CD4-positive, CD25-positive, alpha-beta regulatory T cell (primary cell): ENCODE results near the gene GLCE. TPM values are rescaled to one million over a fixed set of nuclear protein-coding genes. Genes with fewer than 3 reads are reported as not detected.

Experiments used
- ATAC-seq, 2 donors: fragments of 150-1000 bp; cut with Tn5 transposase; one replicate each; pipeline ENCODE4 v1.10.0; 2021; ENCODE audit warnings: low read depth in 2 of 2, moderate number of reproducible peaks in 2 of 2, moderate library complexity in 1 of 2
- DNase-seq, 3 donors: peaks; one replicate each; pipeline versions ENCODE4 v3.0.0 to v3.0.0-alpha.2; 2012 to 2022; ENCODE audit warnings: mixed read lengths in 1 of 3
- H3K27ac ChIP-seq: one replicate; pipeline ENCODE4 v1.7.0; 2013; ENCODE audit warnings: mild to moderate bottlenecking, low read length; ENCODE audit not compliant: insufficient read depth, poor library complexity, severe bottlenecking
- H3K27me3 ChIP-seq: one replicate; pipeline ENCODE4 v1.7.0; 2013; ENCODE audit warnings: low read length; ENCODE audit not compliant: control insufficient read depth, insufficient read depth
- H3K36me3 ChIP-seq: one replicate; pipeline ENCODE4 v1.7.0; 2013; ENCODE audit warnings: mild to moderate bottlenecking, low read length, moderate library complexity; ENCODE audit not compliant: control insufficient read depth, insufficient read depth
- H3K4me1 ChIP-seq: 2 replicates; pipeline ENCODE4 v1.7.0; 2013; ENCODE audit warnings: mild to moderate bottlenecking, low read length; ENCODE audit not compliant: insufficient read depth, control insufficient read depth, poor library complexity, severe bottlenecking
- H3K4me3 ChIP-seq: one replicate; pipeline ENCODE4 v1.7.0; 2013; ENCODE audit warnings: low read depth, mild to moderate bottlenecking, low read length, moderate library complexity
- H3K9me3 ChIP-seq, 2 experiments: 1 replicate in 1 of 2; 2 replicates in 1 of 2; pipeline ENCODE4 v1.7.0; 2013; ENCODE audit warnings: low read length in 2 of 2, mild to moderate bottlenecking in 1 of 2, moderate library complexity in 1 of 2; ENCODE audit not compliant: control insufficient read depth in 2 of 2
- H3K27ac Mint-ChIP-seq, 3 donors: one replicate each; pipeline ENCODE4 v1.8.0; 2020 to 2022; ENCODE audit warnings: mild to moderate bottlenecking in 3 of 3, mixed read lengths in 3 of 3, moderate library complexity in 2 of 3
- H3K27me3 Mint-ChIP-seq: one replicate; pipeline ENCODE4 v1.8.0; 2022; ENCODE audit warnings: mild to moderate bottlenecking, mixed read lengths
- H3K36me3 Mint-ChIP-seq: one replicate; pipeline ENCODE4 v1.8.0; 2020; ENCODE audit warnings: mixed read lengths
- H3K4me1 Mint-ChIP-seq, 4 donors: one replicate each; pipeline ENCODE4 v1.8.0; 2020 to 2022; ENCODE audit warnings: mixed read lengths in 4 of 4, mild to moderate bottlenecking in 1 of 4
- H3K4me3 Mint-ChIP-seq, 4 donors: one replicate each; pipeline ENCODE4 v1.8.0; 2020 to 2022; ENCODE audit warnings: mild to moderate bottlenecking in 4 of 4, mixed read lengths in 4 of 4, moderate library complexity in 3 of 4
- H3K9me3 Mint-ChIP-seq, 7 donors: one replicate each; pipeline ENCODE4 v1.8.0; 2020 to 2022; ENCODE audit warnings: mixed read lengths in 7 of 7, mild to moderate bottlenecking in 3 of 7, moderate library complexity in 2 of 7
- polyA plus RNA-seq, 4 donors: library from polyadenylated mRNA; unstranded; fragments of 300-500 nt; fragmentation: Illumina TruSeq; gene quantifications; one replicate each; pipeline ENCODE4 v1.2.3, GENCODE V29; 2021
- total RNA-seq: library from RNA; stranded (reverse); gene quantifications from one replicate; pipeline ENCODE4 v1.2.3, GENCODE V29; 2022

GLCE gene
- total and polyA plus RNA-seq, 5 donors from 2014 or later, result 12.7 to 23.4 (median 17.3) TPM

- Histone ChIP-seq H3K4me1 (peaks cover 4% of the 10 kb centered on the region), H3K9me3 (no peaks in the 10 kb centered on the region), H3K27me3 (no peaks in the 10 kb centered on the region), H3K36me3 (no peaks in the 10 kb centered on the region), H3K4me3 (no peak overlapping the region), H3K27ac (no peak overlapping the region)
- H3K4me1 Mint-ChIP-seq, result peaks cover 0 to 3% (median under 1%) of the 10 kb centered on the region in 4 donors
- no peak overlapping the region for H3K4me3 Mint-ChIP-seq
- H3K9me3 Mint-ChIP-seq, result no peaks in the 10 kb centered on the region
- peak overlapping the region in 2 of 3 donors; percentile 17 to 18 for H3K27ac Mint-ChIP-seq
- no peak for ATAC-seq
- H3K36me3 Mint-ChIP-seq, result no peaks in the 10 kb centered on the region
- peaks cover 4% of the 10 kb centered on the region for H3K27me3 Mint-ChIP-seq
- DNase-seq, result no peak
Observed at GRCh38 chr15:69131362-69132220, 28.8 kb upstream of the GLCE start.

- Mint-ChIP-seq H3K27ac (no peak overlapping the region), H3K4me3 (no peak overlapping the region), H3K4me1 (peaks cover 0 to 3% (median under 1%) of the 10 kb centered on the region in 4 donors), H3K9me3 (no peaks in the 10 kb centered on the region), H3K27me3 (peaks cover 4% of the 10 kb centered on the region), H3K36me3 (no peaks in the 10 kb centered on the region)
- DNase-seq (no peak), ATAC-seq (no peak)
- Histone ChIP-seq H3K36me3 (no peaks in the 10 kb centered on the region), H3K27me3 (no peaks in the 10 kb centered on the region), H3K27ac (no peak overlapping the region), H3K4me1 (peaks cover 4% of the 10 kb centered on the region), H3K4me3 (no peak overlapping the region), H3K9me3 (no peaks in the 10 kb centered on the region)
Observed at GRCh38 chr15:69132430-69132829, 28.0 kb upstream of the GLCE start.

GRCh38 chr15:69132977-69133861 lies 27.2 kb upstream of the GLCE start:
- H3K27ac Mint-ChIP-seq, result peak overlapping the region in 1 of 3 donors; percentile 5
- no peak overlapping the region for H3K4me3 Mint-ChIP-seq
- peak in 1 of 3 donors; percentile 6 for DNase-seq
- Histone ChIP-seq H3K9me3 (no peaks in the 10 kb centered on the region), H3K36me3 (no peaks in the 10 kb centered on the region), H3K4me3 (no peak overlapping the region), H3K4me1 (no peaks in the 10 kb centered on the region), H3K27ac (no peak overlapping the region), H3K27me3 (no peaks in the 10 kb centered on the region)
- H3K4me1 Mint-ChIP-seq, result no peaks in the 10 kb centered on the region
- H3K36me3 Mint-ChIP-seq, result no peaks in the 10 kb centered on the region
- ATAC-seq, result no peak
- H3K27me3 Mint-ChIP-seq, result peaks cover 9% of the 10 kb centered on the region
- no peaks in the 10 kb centered on the region for H3K9me3 Mint-ChIP-seq

- ATAC-seq (no peak), DNase-seq (no peak)
- peaks cover 4% of the 10 kb centered on the region for H3K27me3 ChIP-seq
- H3K4me3 ChIP-seq, result no peak overlapping the region
- no peaks in the 10 kb centered on the region for H3K9me3 Mint-ChIP-seq
- H3K4me1 ChIP-seq, result no peaks in the 10 kb centered on the region
- peaks cover 16% of the 10 kb centered on the region for H3K27me3 Mint-ChIP-seq
- no peaks in the 10 kb centered on the region for H3K36me3 Mint-ChIP-seq
- no peak overlapping the region for H3K4me3 Mint-ChIP-seq
- no peak overlapping the region for H3K27ac ChIP-seq
- no peaks in the 10 kb centered on the region for H3K4me1 Mint-ChIP-seq
- H3K36me3 ChIP-seq, result no peaks in the 10 kb centered on the region
- peak overlapping the region in 1 of 3 donors; percentile 5 for H3K27ac Mint-ChIP-seq
- no peaks in the 10 kb centered on the region for H3K9me3 ChIP-seq
Observed at GRCh38 chr15:69133862-69134519, 26.4 kb upstream of the GLCE start.

GRCh38 chr15:69134791-69135190 lies 25.6 kb upstream of the GLCE start:
- Mint-ChIP-seq H3K36me3 (no peaks in the 10 kb centered on the region), H3K27ac (no peak overlapping the region), H3K4me1 (no peaks in the 10 kb centered on the region), H3K9me3 (no peaks in the 10 kb centered on the region), H3K27me3 (peaks cover 23% of the 10 kb centered on the region), H3K4me3 (no peak overlapping the region)
- H3K4me3 ChIP-seq, result no peak overlapping the region
- ATAC-seq (no peak), DNase-seq (no peak)
- H3K27ac ChIP-seq, result no peak overlapping the region
- H3K27me3 ChIP-seq, result peaks cover 5% of the 10 kb centered on the region
- H3K4me1 ChIP-seq, result no peaks in the 10 kb centered on the region
- no peaks in the 10 kb centered on the region for H3K36me3 ChIP-seq
- no peaks in the 10 kb centered on the region for H3K9me3 ChIP-seq

- no peaks in the 10 kb centered on the region for H3K4me1 Mint-ChIP-seq
- no peak overlapping the region for H3K27ac Mint-ChIP-seq
- no peaks in the 10 kb centered on the region for H3K36me3 ChIP-seq
Observed at GRCh38 chr15:69135499-69135898, 24.9 kb upstream of the GLCE start.

GRCh38 chr15:69138963-69139362 lies 21.5 kb upstream of the GLCE start:
- H3K4me1 Mint-ChIP-seq, result no peaks in the 10 kb centered on the region
- H3K4me3 ChIP-seq, result no peak overlapping the region
- no peak overlapping the region for H3K27ac ChIP-seq
- H3K9me3 ChIP-seq, result no peaks in the 10 kb centered on the region
- H3K36me3 Mint-ChIP-seq, result peaks cover 4% of the 10 kb centered on the region
- no peak overlapping the region for H3K4me3 Mint-ChIP-seq
- no peaks in the 10 kb centered on the region for H3K4me1 ChIP-seq
- H3K27me3 ChIP-seq, result peaks cover 12% of the 10 kb centered on the region
- no peak for ATAC-seq
- H3K27me3 Mint-ChIP-seq, result peaks cover 38% of the 10 kb centered on the region
- no peak for DNase-seq
- no peak overlapping the region for H3K27ac Mint-ChIP-seq
- H3K9me3 Mint-ChIP-seq, result peaks cover 0 to 2% (median 0%) of the 10 kb centered on the region in 7 donors
- no peaks in the 10 kb centered on the region for H3K36me3 ChIP-seq

More at GRCh38 chr15:69135499-69135898, 24.9 kb upstream of the GLCE start:
- ATAC-seq, result no peak
- Mint-ChIP-seq H3K4me3 (no peak overlapping the region), H3K27me3 (peaks cover 27% of the 10 kb centered on the region), H3K9me3 (no peaks in the 10 kb centered on the region), H3K36me3 (no peaks in the 10 kb centered on the region)
- no peak for DNase-seq
- H3K27me3 ChIP-seq, result peaks cover 5% of the 10 kb centered on the region
- H3K4me1 ChIP-seq, result no peaks in the 10 kb centered on the region
- no peak overlapping the region for H3K4me3 ChIP-seq
- H3K9me3 ChIP-seq, result no peaks in the 10 kb centered on the region
- H3K27ac ChIP-seq, result no peak overlapping the region
